GM13976 (cell line): ENCODE results near the gene SDR9C7.
"Not testable (repeated sequence)": the region's sequence is repeated elsewhere in the genome, so short reads cannot be mapped to it uniquely, and the experiment has no call there.

Experiments
- DNase-seq: peaks from one replicate; pipeline ENCODE4 v3.0.0; 2012; ENCODE audit warnings: low spot score
- in situ Hi-C: fragments of 300-500 bp; cut with MboI; formaldehyde crosslinking; loops from one replicate; pipeline ENCODE4 v1.12.0; 2022; ENCODE audit warnings: low sequenced_read_pairs, mixed read lengths, inconsistent platforms; ENCODE audit not compliant: unreplicated experiment
- TF ChIP-seq, protein P1 (sequence below): IDR thresholded peaks from 2 replicates; pipeline ENCODE4 v1.5.1; 2012; ENCODE audit warnings: borderline replicate concordance, mild to moderate bottlenecking; ENCODE audit not compliant: insufficient read depth; ENCODE audit errors: extremely low read depth, missing control alignments, control extremely low read depth

SDR9C7 gene

GRCh38 chr12:56914256-56914655 lies 20.0 kb downstream of the SDR9C7 start:
- in situ Hi-C loops: no loop called here
- no peak for DNase-seq
- TF ChIP-seq, protein P1, sequence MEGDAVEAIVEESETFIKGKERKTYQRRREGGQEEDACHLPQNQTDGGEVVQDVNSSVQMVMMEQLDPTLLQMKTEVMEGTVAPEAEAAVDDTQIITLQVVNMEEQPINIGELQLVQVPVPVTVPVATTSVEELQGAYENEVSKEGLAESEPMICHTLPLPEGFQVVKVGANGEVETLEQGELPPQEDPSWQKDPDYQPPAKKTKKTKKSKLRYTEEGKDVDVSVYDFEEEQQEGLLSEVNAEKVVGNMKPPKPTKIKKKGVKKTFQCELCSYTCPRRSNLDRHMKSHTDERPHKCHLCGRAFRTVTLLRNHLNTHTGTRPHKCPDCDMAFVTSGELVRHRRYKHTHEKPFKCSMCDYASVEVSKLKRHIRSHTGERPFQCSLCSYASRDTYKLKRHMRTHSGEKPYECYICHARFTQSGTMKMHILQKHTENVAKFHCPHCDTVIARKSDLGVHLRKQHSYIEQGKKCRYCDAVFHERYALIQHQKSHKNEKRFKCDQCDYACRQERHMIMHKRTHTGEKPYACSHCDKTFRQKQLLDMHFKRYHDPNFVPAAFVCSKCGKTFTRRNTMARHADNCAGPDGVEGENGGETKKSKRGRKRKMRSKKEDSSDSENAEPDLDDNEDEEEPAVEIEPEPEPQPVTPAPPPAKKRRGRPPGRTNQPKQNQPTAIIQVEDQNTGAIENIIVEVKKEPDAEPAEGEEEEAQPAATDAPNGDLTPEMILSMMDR: no peak

DNA sequence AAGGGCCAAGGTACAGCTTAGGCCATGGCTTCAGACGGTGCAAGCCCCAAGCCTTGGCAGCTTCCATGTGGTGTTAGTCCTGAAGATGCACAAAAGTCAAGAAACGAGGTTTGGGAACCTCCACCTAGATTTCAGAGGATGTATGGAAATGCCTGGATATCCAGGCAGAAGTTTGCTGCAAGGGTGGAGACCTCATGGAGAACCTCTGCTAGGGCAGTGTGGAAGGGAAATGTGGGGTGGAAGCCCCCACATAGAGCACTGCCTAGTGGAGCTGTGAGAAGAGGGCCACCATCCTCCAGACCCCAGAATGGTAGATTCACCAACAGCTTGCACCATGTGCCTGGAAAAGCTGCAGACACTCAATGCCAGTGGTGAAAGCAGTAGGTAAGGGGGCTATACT lies 24.8 kb downstream of the SDR9C7 start:
- DNase-seq, in situ Hi-C loops: not testable (repeated sequence)

- no peak for DNase-seq
- in situ Hi-C loops: no loop called here
- TF ChIP-seq, protein P1: no peak
These were observed 26.1 kb downstream of the SDR9C7 start for GRCh38 chr12:56908136-56908535.

DNA sequence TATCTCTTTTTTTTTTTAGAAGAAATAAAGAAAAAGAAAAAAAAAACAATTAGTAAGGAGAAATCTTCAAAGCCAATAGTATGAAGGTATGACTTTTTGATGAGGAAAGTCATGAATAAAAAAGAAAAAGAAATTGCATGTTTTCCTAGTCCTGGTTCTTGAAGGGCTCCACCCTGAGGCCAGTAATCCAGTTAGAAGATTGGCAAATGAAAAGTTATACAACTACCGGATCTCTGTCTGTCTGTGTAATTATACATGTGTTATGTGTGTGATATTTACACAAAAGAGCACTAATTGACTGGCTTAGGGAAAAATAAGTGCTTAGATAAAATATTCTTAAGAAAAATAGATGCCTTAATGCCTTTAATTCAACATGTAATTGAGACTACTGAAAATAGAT lies 28.4 kb downstream of the SDR9C7 start:
- in situ Hi-C loops: no loop called here
- no peak for DNase-seq
- TF ChIP-seq, protein P1: no peak

DNA sequence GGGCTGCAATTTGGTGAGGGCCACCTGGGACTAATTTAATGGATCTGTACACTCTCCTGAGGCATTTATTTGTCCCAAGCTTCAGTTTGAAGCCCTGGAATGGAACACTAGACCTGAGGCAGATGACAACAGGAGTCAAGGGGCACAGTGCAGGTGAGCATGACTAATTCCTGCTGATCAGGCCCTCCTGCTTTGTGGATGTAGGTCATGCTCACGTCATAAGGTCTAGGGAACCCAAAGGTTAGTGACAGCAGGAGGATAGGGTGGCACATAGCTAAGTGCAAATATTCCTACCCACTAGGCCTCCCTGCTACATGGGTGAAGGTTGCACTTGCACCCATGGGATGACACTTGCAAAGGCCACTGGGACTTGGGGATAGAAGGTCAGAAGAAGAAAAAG lies 30.8 kb downstream of the SDR9C7 start:
- in situ Hi-C loops: no loop called here
- TF ChIP-seq, protein P1: no peak
- DNase-seq: no peak

GRCh38 chr12:56901313-56901712 lies 32.9 kb downstream of the SDR9C7 start:
- in situ Hi-C loops, DNase-seq: not testable (repeated sequence)

DNA sequence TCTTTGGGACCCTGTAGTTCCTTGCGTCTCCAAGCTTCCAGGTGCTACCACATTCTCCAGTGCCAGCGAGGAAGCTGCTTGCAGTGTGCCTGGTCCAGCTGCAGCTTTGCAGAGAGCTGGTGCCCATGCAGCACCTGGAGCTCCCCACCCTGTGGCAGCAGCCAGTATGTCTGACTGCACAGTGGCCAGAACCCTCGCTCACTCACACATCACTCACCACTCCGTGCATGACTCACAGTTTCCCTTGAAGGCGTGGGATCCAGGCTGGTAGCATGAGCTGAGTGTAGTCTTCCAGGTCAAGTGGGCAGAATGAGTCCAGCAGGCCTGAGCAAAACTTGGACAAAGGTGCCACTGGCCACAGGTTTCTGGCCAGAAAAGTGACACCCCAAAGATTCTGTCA lies 33.6 kb downstream of the SDR9C7 start:
- in situ Hi-C loops: no loop called here
- TF ChIP-seq, protein P1: no peak
- no peak for DNase-seq

DNA sequence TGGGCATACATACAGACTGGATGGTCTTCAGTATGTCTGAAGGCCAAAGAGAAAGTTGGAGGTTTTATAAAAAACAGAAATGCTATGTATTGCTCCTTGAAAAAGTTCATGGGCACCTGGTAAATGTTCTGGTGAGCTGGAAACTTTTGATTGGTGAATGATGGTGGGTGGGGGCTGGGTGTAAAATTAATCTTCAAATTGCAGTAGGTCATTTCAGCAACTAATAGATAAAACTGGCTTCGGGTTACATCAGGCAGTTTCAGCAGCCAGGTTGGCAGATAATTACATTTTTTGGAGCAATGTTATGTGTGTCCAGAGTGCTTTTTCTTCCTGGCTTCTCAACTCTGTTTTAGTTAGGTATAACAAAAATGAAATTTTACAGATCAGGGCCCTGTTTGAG lies 35.3 kb downstream of the SDR9C7 start:
- no peak for DNase-seq
- in situ Hi-C loops: no loop called here
- TF ChIP-seq, protein P1: no peak
